NB4 (cell line): ENCODE measurements around the gene TMEM131L.
"Not testable (repeated sequence)": the region's sequence is repeated elsewhere in the genome, so short reads cannot be mapped to it uniquely, and the experiment has no call there.

Experiments used
- POLR2A ChIP-seq: IDR thresholded peaks from 2 replicates; pipeline ENCODE4 v1.6.1; 2011; ENCODE audit warnings: mild to moderate bottlenecking; ENCODE audit not compliant: insufficient read length; ENCODE audit errors: extremely low read depth
- TF ChIP-seq, protein P1 (sequence below): IDR thresholded peaks from one replicate; pipeline ENCODE4 v1.5.1; 2012; ENCODE audit warnings: low read depth, low read length

DNA sequence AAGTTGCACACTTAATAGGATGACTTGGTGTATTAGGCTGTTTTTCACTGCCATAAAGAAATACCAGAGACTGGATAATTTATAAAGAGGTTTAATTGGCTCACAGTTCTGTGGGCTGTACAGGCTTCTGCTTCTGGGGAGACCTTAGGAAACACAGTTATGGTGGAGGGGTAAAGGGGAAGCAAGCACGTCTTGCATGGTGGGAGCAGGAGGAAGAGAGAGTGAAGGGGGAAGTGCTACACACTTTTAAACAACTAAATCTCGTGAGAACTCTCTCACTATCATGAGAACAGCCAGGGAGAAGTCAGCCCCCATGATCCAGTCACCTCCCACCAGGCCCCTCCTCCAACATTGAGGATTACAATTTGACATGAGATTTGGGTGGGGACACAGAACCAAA, 142.9 kb downstream of the TMEM131L start:
- TF ChIP-seq, protein P1, sequence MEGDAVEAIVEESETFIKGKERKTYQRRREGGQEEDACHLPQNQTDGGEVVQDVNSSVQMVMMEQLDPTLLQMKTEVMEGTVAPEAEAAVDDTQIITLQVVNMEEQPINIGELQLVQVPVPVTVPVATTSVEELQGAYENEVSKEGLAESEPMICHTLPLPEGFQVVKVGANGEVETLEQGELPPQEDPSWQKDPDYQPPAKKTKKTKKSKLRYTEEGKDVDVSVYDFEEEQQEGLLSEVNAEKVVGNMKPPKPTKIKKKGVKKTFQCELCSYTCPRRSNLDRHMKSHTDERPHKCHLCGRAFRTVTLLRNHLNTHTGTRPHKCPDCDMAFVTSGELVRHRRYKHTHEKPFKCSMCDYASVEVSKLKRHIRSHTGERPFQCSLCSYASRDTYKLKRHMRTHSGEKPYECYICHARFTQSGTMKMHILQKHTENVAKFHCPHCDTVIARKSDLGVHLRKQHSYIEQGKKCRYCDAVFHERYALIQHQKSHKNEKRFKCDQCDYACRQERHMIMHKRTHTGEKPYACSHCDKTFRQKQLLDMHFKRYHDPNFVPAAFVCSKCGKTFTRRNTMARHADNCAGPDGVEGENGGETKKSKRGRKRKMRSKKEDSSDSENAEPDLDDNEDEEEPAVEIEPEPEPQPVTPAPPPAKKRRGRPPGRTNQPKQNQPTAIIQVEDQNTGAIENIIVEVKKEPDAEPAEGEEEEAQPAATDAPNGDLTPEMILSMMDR, result not testable (repeated sequence)
- TF ChIP-seq POLR2A, result not testable (repeated sequence)
